HG03571 (cell line): ENCODE data around the gene SPATA45.

Experiments used
- ATAC-seq: cut with Tn5 transposase; IDR thresholded peaks from one replicate; pipeline ENCODE4 v1.9.1; 2021; ENCODE audit not compliant: unreplicated experiment

Gene SPATA45

DNA sequence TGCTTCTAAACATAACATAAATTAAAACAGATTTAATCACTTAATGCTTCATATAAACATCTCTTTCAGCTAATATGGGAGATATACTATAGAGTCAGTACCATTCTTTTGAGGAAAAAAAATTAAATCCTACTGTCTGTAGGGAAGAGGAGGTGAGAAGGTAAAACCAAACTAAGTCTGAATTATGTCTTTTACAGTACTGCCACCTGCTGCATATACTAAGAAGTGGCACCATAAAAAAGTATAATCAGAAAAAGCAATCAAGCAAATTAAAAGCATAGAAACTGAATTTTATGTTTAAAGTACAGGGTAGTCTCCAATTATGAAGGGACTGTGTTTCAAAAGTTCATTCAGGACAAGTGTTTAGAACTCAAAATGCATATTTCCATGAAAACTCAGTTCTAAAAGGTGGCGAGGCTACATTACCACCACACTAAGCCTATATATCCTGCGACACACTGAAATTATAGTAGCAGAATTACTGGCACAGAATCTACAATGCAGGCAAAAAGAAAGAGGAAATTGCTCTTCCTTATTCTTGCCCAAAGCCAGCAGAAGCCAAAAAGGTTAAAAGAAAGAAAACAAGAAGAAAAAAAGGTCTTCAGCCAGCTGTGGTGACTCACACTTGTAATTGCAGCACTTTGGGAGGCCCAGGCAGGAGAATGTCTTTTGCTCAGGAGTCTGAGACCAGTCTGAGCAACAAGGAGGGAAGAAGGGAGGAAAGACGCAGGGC is 64.9 kb downstream of the SPATA45 start:
- ATAC-seq, result no peak

DNA sequence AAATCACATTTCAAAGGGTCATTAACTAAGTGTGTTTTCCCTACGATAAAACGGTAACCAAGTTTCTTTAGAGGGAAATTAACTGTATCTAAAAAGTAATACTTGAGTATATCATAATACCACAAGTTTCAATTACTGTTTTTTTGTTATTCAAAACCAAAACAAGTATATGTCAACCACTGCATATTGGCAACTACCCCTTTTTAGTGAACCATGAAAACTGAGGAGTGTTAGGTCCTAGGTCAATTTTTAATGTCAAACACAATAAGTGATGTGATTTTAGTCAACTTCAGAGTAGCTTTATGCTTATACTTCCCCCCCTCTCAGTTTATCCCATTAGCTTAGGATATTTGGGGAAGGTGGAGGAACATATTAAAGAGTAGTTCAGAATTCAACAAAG is 66.2 kb downstream of the SPATA45 start:
- no peak for ATAC-seq

DNA sequence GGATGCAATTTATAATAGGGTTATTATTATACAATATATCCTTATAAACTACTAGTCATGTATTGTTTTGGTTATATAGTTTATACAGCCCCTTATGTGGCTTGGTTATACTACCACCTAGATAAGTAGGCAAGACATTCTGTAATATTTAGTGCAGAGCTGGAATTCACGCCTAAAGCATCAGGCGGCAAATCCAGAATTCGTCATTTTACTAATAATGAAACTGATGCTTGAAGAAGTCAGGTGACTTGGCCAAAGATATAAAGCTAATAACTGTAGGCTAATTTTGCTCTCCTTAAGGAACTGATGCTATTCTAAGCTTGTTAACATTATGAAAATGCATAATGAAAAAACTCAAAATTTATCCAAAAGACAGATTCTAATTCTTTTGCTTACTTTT is 66.7 kb downstream of the SPATA45 start:
- no peak for ATAC-seq
